SW 1271 (cell line): ENCODE measurements around the gene ZNF710.

Source experiments
- DNase-seq, 2 experiments: peaks; one replicate each; lab custom pipeline; 2025; lab: John Stamatoyannopoulos, UW

ZNF710 gene

GRCh38 chr15:90019611-90020010 lies 18.5 kb downstream of the ZNF710 start:
- DNase-seq: no peak

- no peak for DNase-seq
Observed at GRCh38 chr15:90020021-90020735, 19.1 kb downstream of the ZNF710 start.

GRCh38 chr15:90020936-90021507 lies 19.9 kb downstream of the ZNF710 start:
- no peak for DNase-seq

GRCh38 chr15:90022345-90022744 lies 21.2 kb downstream of the ZNF710 start:
- no peak for DNase-seq

- no peak for DNase-seq
Observed at GRCh38 chr15:90022905-90023700, 22.0 kb downstream of the ZNF710 start.

GRCh38 chr15:90024406-90024805 lies 23.3 kb downstream of the ZNF710 start:
- no peak for DNase-seq

- no peak for DNase-seq
Observed at GRCh38 chr15:90025489-90026033, 24.4 kb downstream of the ZNF710 start.

- DNase-seq: no peak
Observed at GRCh38 chr15:90028376-90028944, 27.3 kb downstream of the ZNF710 start.

GRCh38 chr15:90029024-90029423 lies 27.9 kb downstream of the ZNF710 start:
- no peak for DNase-seq

- DNase-seq: no peak
Observed at GRCh38 chr15:90030376-90030775, 29.3 kb downstream of the ZNF710 start.

GRCh38 chr15:90031231-90031791 lies 30.2 kb downstream of the ZNF710 start:
- no peak for DNase-seq

GRCh38 chr15:90033006-90033405 lies 31.9 kb downstream of the ZNF710 start:
- no peak for DNase-seq

GRCh38 chr15:90033448-90033847 lies 32.3 kb downstream of the ZNF710 start:
- no peak for DNase-seq

GRCh38 chr15:90035095-90035839 lies 34.1 kb downstream of the ZNF710 start:
- DNase-seq: no peak

GRCh38 chr15:90035840-90036230 lies 34.7 kb downstream of the ZNF710 start:
- no peak for DNase-seq

- DNase-seq: no peak
Observed at GRCh38 chr15:90036343-90036742, 35.2 kb downstream of the ZNF710 start.

- DNase-seq: no peak
Observed at GRCh38 chr15:90036806-90037510, 35.8 kb downstream of the ZNF710 start.

GRCh38 chr15:90037511-90037860 lies 36.4 kb downstream of the ZNF710 start:
- DNase-seq: no peak

GRCh38 chr15:90037961-90038631 lies 37.0 kb downstream of the ZNF710 start:
- DNase-seq: no peak

- DNase-seq: no peak
Observed at GRCh38 chr15:90038632-90039095, 37.5 kb downstream of the ZNF710 start.
